Skeletal muscle satellite cell (primary cell): ENCODE measurements around the gene HLA-A. TPM values are rescaled to one million over a fixed set of nuclear protein-coding genes. Genes with fewer than 3 reads are reported as not detected.

Experiments
- H3K27me3 ChIP-seq: 2 replicates; pipeline ENCODE4 v1.7.0; 2013; ENCODE audit warnings: low read length; ENCODE audit not compliant: control insufficient read depth, insufficient read depth
- H3K36me3 ChIP-seq: 2 replicates; pipeline ENCODE4 v1.7.0; 2013; ENCODE audit warnings: mild to moderate bottlenecking, control low read depth, low read length; ENCODE audit not compliant: insufficient read depth
- H3K4me1 ChIP-seq: 2 replicates; pipeline ENCODE4 v1.7.0; 2013; ENCODE audit warnings: low read length; ENCODE audit not compliant: control insufficient read depth, insufficient read depth
- H3K4me2 ChIP-seq: 2 replicates; pipeline ENCODE4 v1.7.0; 2013; ENCODE audit warnings: mild to moderate bottlenecking, low read length
- H3K4me3 ChIP-seq: 2 replicates; pipeline ENCODE4 v1.7.0; 2013; ENCODE audit warnings: low read length
- H3K9ac ChIP-seq: 2 replicates; pipeline ENCODE4 v1.7.0; 2013; ENCODE audit warnings: mild to moderate bottlenecking, low read depth, low read length, moderate library complexity
- H3K9me3 ChIP-seq: replicated peaks from 2 replicates; pipeline ENCODE4 v1.7.0; 2013; ENCODE audit warnings: mild to moderate bottlenecking, control low read depth, low read length
- total RNA-seq: library from RNA; depleted of rRNA; stranded (reverse); fragments of >200 nt; gene quantifications from 2 replicates; pipeline ENCODE4 v1.2.3, GENCODE V29; 2012; rRNA removed

Gene HLA-A
- 107 and 183 TPM in 2 replicates for total RNA-seq

DNA sequence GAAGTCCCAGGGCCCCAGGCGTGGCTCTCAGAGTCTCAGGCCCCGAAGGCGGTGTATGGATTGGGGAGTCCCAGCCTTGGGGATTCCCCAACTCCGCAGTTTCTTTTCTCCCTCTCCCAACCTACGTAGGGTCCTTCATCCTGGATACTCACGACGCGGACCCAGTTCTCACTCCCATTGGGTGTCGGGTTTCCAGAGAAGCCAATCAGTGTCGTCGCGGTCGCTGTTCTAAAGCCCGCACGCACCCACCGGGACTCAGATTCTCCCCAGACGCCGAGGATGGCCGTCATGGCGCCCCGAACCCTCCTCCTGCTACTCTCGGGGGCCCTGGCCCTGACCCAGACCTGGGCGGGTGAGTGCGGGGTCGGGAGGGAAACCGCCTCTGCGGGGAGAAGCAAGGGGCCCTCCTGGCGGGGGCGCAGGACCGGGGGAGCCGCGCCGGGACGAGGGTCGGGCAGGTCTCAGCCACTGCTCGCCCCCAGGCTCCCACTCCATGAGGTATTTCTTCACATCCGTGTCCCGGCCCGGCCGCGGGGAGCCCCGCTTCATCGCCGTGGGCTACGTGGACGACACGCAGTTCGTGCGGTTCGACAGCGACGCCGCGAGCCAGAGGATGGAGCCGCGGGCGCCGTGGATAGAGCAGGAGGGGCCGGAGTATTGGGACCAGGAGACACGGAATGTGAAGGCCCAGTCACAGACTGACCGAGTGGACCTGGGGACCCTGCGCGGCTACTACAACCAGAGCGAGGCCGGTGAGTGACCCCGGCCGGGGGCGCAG, at the start of gene HLA-A:
Gene HLA-A (plus strand): TSS at position 258 of the 778 bp plus-strand sequence. CDS start 22 bp downstream, at position 280.
- Histone ChIP-seq H3K4me2 (peak within 1 kb of the TSS; percentile 93), H3K9me3 (no peaks in the 10 kb centered on the region), H3K9ac (peak within 1 kb of the TSS; percentile 93), H3K4me3 (peak within 1 kb of the TSS; percentile 79), H3K27me3 (no peaks in the 10 kb centered on the region), H3K4me1 (no peaks in the 10 kb centered on the region), H3K36me3 (peaks cover 12% of the 10 kb centered on the region)

DNA sequence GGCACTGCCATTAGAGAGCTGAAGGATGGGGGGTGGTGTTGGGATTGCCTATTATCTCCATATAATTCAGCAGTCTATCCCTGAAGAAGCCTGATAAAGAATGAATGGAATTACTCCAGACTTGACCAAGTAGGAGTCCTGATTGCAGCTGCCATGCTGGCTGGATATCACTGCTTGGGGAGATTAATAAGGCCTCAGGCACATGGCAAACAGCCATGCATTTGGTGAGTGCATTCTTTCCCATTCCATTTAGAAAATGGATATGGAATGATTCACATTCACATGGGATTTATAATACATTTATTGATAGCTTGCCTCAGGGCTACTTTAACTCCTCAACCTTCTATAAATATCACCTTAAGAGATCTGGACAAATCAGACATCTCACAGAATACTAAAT, 49.6 kb upstream of the HLA-A start:
- H3K27me3 ChIP-seq: peaks cover 14% of the 10 kb centered on the region
- H3K4me1 ChIP-seq: no peaks in the 10 kb centered on the region
- no peak overlapping the region for H3K9ac ChIP-seq
- H3K9me3 ChIP-seq: no peaks in the 10 kb centered on the region
- no peak overlapping the region for H3K4me3 ChIP-seq
- no peaks in the 10 kb centered on the region for H3K36me3 ChIP-seq
- no peak overlapping the region for H3K4me2 ChIP-seq

GRCh38 chr6:29899281-29899680, 43.1 kb upstream of the HLA-A start:
- no peaks in the 10 kb centered on the region for H3K36me3 ChIP-seq
- H3K4me3 ChIP-seq: no peak overlapping the region
- no peak overlapping the region for H3K4me2 ChIP-seq
- no peaks in the 10 kb centered on the region for H3K9me3 ChIP-seq
- H3K4me1 ChIP-seq: no peaks in the 10 kb centered on the region
- no peak overlapping the region for H3K9ac ChIP-seq
- peaks cover 11% of the 10 kb centered on the region for H3K27me3 ChIP-seq

DNA sequence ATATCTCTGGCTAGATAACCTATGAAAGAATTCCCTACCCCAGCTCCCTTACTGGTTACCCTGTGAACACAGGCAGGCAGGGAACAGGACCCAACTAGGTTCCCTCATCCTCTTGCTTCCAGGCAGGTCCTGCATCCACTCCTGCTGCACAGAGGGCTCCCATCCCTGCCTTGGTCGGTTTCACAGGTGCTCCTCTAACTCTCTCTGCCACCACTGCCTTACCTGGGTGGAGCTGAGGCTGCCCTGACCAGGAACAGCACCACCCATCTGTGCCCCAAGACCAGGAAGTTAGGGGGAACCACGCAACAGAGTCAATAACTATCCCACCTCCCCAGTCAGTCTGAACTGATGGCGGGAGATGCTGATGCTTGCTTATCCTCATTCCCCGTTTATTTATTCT, 37.0 kb upstream of the HLA-A start:
- no peaks in the 10 kb centered on the region for H3K9me3 ChIP-seq
- no peaks in the 10 kb centered on the region for H3K4me1 ChIP-seq
- no peak overlapping the region for H3K4me3 ChIP-seq
- H3K27me3 ChIP-seq: peaks cover 24% of the 10 kb centered on the region
- H3K36me3 ChIP-seq: no peaks in the 10 kb centered on the region
- no peak overlapping the region for H3K4me2 ChIP-seq
- no peak overlapping the region for H3K9ac ChIP-seq

DNA sequence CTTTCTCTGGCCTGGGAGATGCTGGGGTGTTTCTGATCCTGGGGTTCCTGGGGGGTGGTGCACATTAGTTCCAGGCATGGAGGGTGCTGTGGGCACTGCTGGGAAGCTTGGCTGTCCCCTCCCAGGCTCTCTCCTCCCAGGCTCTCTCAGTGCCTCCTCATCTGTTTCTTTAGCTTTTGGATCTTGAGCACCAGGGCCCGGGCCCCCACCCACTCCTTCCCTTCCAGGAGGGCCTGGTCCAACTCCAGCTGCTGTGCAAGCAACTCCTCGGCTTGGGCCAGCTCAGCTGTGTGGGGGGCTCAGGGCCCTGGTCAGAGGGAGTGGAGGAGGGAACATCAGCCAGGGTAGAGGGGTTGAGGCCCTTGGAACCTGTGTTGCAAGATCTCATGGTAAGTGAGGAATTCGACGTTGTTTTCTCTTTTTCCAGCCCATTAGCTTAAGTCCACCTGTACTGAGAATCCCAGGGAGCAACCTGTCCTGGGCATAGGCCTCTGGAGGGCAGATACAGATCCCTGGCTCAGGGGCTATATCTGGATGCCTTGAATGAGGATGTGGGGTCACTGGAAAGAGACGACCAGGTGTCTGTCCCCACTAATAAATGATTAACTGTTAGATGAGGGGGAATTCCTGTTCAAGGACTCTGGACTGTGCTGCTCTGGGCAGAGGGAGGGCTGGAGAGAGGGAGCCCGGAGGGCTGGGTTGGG, 34.5 kb upstream of the HLA-A start:
- Histone ChIP-seq H3K36me3 (no peaks in the 10 kb centered on the region), H3K27me3 (peaks cover 30% of the 10 kb centered on the region), H3K9me3 (no peaks in the 10 kb centered on the region), H3K9ac (no peak overlapping the region), H3K4me3 (no peak overlapping the region), H3K4me2 (no peak overlapping the region), H3K4me1 (no peaks in the 10 kb centered on the region)

GRCh38 chr6:29908341-29908662, 34.0 kb upstream of the HLA-A start:
- H3K4me1 ChIP-seq: no peaks in the 10 kb centered on the region
- H3K27me3 ChIP-seq: peaks cover 30% of the 10 kb centered on the region
- no peak overlapping the region for H3K4me2 ChIP-seq

GRCh38 chr6:29908710-29909109, 33.6 kb upstream of the HLA-A start:
- Histone ChIP-seq H3K4me2 (no peak overlapping the region), H3K36me3 (no peaks in the 10 kb centered on the region), H3K9ac (no peak overlapping the region), H3K4me3 (no peak overlapping the region), H3K4me1 (no peaks in the 10 kb centered on the region), H3K9me3 (no peaks in the 10 kb centered on the region), H3K27me3 (peaks cover 28% of the 10 kb centered on the region)

More at GRCh38 chr6:29908341-29908662, 34.0 kb upstream of the HLA-A start:
- no peak overlapping the region for H3K4me3 ChIP-seq
- no peak overlapping the region for H3K9ac ChIP-seq
- no peaks in the 10 kb centered on the region for H3K36me3 ChIP-seq
- H3K9me3 ChIP-seq: no peaks in the 10 kb centered on the region

DNA sequence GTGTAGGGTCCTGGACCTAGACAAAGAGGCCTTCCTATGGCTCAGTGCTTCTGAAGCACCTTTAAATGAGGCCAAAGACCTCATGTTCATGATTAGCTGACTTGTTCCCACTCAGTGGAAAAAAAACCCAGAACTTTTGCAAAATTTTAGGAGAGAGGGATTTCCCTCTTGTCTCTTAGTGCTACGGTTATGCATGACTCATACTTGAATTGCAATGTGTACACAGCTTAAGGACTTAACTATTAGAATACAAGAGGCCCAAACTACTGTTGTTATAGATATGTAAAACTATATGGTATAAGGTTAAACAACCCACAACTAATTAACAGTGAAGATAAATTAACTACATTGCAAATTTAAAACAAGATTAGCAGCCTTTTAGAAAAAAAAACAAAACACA, 32.3 kb upstream of the HLA-A start:
- H3K9ac ChIP-seq: no peak overlapping the region
- H3K4me1 ChIP-seq: no peaks in the 10 kb centered on the region
- no peaks in the 10 kb centered on the region for H3K36me3 ChIP-seq
- no peak overlapping the region for H3K4me3 ChIP-seq
- no peak overlapping the region for H3K4me2 ChIP-seq
- H3K27me3 ChIP-seq: peaks cover 23% of the 10 kb centered on the region
- no peaks in the 10 kb centered on the region for H3K9me3 ChIP-seq

- no peak overlapping the region for H3K9ac ChIP-seq
- H3K9me3 ChIP-seq: no peaks in the 10 kb centered on the region
- H3K27me3 ChIP-seq: peaks cover 15% of the 10 kb centered on the region
- no peak overlapping the region for H3K4me3 ChIP-seq
- no peaks in the 10 kb centered on the region for H3K4me1 ChIP-seq
- no peak overlapping the region for H3K4me2 ChIP-seq
- no peaks in the 10 kb centered on the region for H3K36me3 ChIP-seq
Observed at GRCh38 chr6:29912840-29913239, 29.5 kb upstream of the HLA-A start.

- H3K4me2 ChIP-seq: no peak overlapping the region
- no peaks in the 10 kb centered on the region for H3K4me1 ChIP-seq
- H3K9ac ChIP-seq: no peak overlapping the region
- H3K9me3 ChIP-seq: no peaks in the 10 kb centered on the region
- H3K4me3 ChIP-seq: no peak overlapping the region
- H3K36me3 ChIP-seq: no peaks in the 10 kb centered on the region
- peaks cover 19% of the 10 kb centered on the region for H3K27me3 ChIP-seq
Observed at GRCh38 chr6:29916741-29917140, 25.6 kb upstream of the HLA-A start.

DNA sequence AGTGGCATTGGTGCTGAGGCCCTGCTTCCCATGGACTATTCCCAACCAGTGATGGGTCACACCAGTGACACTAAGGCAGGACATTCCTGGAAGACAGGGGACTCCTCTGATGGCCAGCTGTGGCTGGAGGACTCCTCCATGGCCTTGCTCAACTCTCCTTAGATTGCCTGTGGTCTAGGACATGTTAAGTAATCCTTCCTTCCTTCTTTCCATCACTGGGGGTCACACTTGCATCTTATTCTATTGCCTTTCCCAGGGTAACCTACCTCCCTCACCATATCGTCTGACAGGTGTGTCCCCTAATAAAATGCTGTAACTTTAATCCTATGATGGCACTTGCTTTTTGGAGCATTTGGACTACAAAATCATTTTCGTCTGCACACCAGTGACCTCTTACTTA, 24.5 kb upstream of the HLA-A start:
- no peak overlapping the region for H3K4me2 ChIP-seq
- no peak overlapping the region for H3K9ac ChIP-seq
- H3K4me1 ChIP-seq: no peaks in the 10 kb centered on the region
- no peaks in the 10 kb centered on the region for H3K9me3 ChIP-seq
- H3K4me3 ChIP-seq: no peak overlapping the region
- H3K27me3 ChIP-seq: peaks cover 15% of the 10 kb centered on the region
- no peaks in the 10 kb centered on the region for H3K36me3 ChIP-seq
